HepG2 (cell line): ENCODE results near the gene ENTPD6. TPM values are rescaled to one million over a fixed set of nuclear protein-coding genes. Genes with fewer than 3 reads are reported as not detected.

Source experiments
- ATF7 ChIP-seq, 2 experiments: fragments of 450-650 bp in 1 of 2; sonication (generic) in 1 of 2; formaldehyde crosslinking in 1 of 2; IDR thresholded peaks; 2 replicates each; pipeline versions ENCODE4 v1.4.0 to v1.6.1; 2016 to 2020; ENCODE audit warnings: antibody characterized with exemption in 1 of 2, mild to moderate bottlenecking in 1 of 2, missing genetic modification reagents in 1 of 2
- BCL3 ChIP-seq: sonication (generic); formaldehyde crosslinking; IDR thresholded peaks from 2 replicates; pipeline ENCODE4 v1.5.1; 2020; ENCODE audit warnings: mild to moderate bottlenecking, missing genetic modification reagents, moderate library complexity
- FOXK1 ChIP-seq: sonication (generic); formaldehyde crosslinking; IDR thresholded peaks from 2 replicates; pipeline ENCODE4 v1.4.0; 2020; ENCODE audit warnings: low read depth, missing genetic modification reagents, borderline replicate concordance
- HNF1A ChIP-seq, 2 experiments: sonication (generic) in 1 of 2; formaldehyde crosslinking in 1 of 2; IDR thresholded peaks; 2 replicates each; pipeline versions ENCODE4 v1.4.0 to v1.6.1; 2016 to 2020; ENCODE audit warnings: borderline replicate concordance in 1 of 2, low read depth in 1 of 2, mild to moderate bottlenecking in 1 of 2, missing genetic modification reagents in 1 of 2
- MTA1 ChIP-seq: sonication (generic); formaldehyde crosslinking; IDR thresholded peaks from 2 replicates; pipeline ENCODE4 v1.4.0; 2020; ENCODE audit warnings: missing genetic modification reagents, mild to moderate bottlenecking, borderline replicate concordance
- NCOA2 ChIP-seq: sonication (generic); formaldehyde crosslinking; IDR thresholded peaks from 2 replicates; pipeline ENCODE4 v1.8.0; 2022; ENCODE audit warnings: inconsistent platforms
- SP140L ChIP-seq: sonication (generic); formaldehyde crosslinking; IDR thresholded peaks from 2 replicates; pipeline ENCODE4 v1.4.0; 2020; ENCODE audit warnings: missing genetic modification reagents, borderline replicate concordance
- YEATS4 ChIP-seq: sonication (generic); formaldehyde crosslinking; IDR thresholded peaks from 2 replicates; pipeline ENCODE4 v1.4.0; 2020; ENCODE audit warnings: missing genetic modification reagents, borderline replicate concordance
- ZFP36L1 ChIP-seq: sonication (generic); formaldehyde crosslinking; IDR thresholded peaks from 2 replicates; pipeline ENCODE4 v1.8.0; 2022; ENCODE audit warnings: mild to moderate bottlenecking, missing genetic modification reagents, moderate library complexity
- ZNF547 ChIP-seq: sonication (generic); formaldehyde crosslinking; IDR thresholded peaks from 2 replicates; pipeline ENCODE4 v1.5.1; 2020; ENCODE audit warnings: mild to moderate bottlenecking, missing genetic modification reagents
- polyA plus RNA-seq, 8 experiments: library from polyadenylated mRNA; depleted of rRNA in 3 of 8; stranded (reverse) in 7 of 8; unstranded in 1 of 8; fragments of >200 nt; fragmentation: Illumina TruSeq in 4 of 8; extraction: Trizol in 4 of 8; gene quantifications; 2 replicates each; pipeline versions ENCODE4 v1.2.1 to v1.2.3, GENCODE V29; 2011 to 2016; ENCODE audit warnings: low read depth in 4 of 8, missing spikeins in 1 of 8, mixed read lengths in 1 of 8; ENCODE audit not compliant: insufficient read depth in 1 of 8
- total RNA-seq, 5 experiments: library from RNA; depleted of rRNA; stranded (reverse); fragments of >200 nt; fragmentation: Illumina TruSeq; extraction: Trizol; gene quantifications; 2 replicates each; pipeline ENCODE4 v1.2.3, GENCODE V29; 2016; ENCODE audit warnings: low read depth in 1 of 5
- TF ChIP-seq, protein P1 (sequence below): sonication (generic); formaldehyde crosslinking; IDR thresholded peaks from 2 replicates; pipeline ENCODE4 v1.4.0; 2020; ENCODE audit warnings: missing genetic modification reagents
- TF ChIP-seq, protein P2 (sequence below), 2 experiments: sonication (generic) in 1 of 2; formaldehyde crosslinking in 1 of 2; IDR thresholded peaks; 2 replicates each; pipeline versions ENCODE4 v1.6.1 to v1.9.0; 2014 to 2022; ENCODE audit warnings: antibody characterized with exemption in 1 of 2, borderline replicate concordance in 1 of 2, inconsistent platforms in 1 of 2, low read depth in 1 of 2, missing genetic modification reagents in 1 of 2

The ENTPD6 gene
- total and polyA plus RNA-seq, 2 of the 13 experiments (the other 11 are each of a cell fraction or from before 2014, with no cell fraction given): 164 to 172 TPM

DNA sequence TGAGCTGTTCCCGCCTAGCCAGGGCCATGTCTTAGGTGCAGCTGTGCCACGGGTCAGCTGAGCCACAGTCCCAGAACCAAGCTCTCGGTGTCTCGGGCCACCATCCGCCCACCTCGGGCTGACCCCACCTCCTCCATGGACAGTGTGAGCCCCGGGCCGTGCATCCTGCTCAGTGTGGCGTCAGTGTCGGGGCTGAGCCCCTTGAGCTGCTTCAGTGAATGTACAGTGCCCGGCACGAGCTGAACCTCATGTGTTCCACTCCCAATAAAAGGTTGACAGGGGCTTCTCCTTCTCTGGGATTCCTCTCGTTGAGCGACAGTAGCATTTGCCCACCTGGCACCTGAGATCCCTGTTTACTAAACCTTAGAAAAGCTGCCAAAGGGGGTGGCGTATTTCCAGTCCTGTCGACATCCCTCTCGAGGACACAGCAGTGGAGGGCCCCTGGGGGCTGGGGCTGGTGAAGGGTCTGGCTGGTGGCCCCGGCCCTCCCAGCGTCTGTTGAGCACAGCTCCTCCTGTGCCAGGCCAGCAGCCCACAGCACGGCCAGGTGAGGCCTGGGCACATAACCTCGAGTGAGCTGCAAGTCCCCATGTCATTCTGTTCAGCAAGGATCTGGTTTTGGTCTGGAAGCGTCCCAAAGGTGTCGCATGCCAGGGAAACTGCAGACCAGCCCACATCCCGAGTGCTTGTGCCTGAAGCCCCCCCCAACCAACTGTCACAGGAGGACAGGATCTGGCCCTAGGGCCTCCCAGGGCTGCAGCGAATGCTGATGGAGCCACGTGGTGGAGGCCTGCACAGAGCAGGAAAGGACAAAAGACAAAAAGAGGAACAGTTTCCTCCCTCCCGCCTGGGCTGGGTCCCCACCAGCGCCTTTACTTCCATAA is 31.2 kb downstream of the ENTPD6 start (continued):
- TF ChIP-seq SP140L (CRISPR knock-in tag) (0 out of 2 replicates have a peak, but pooled peaks have one; percentile 63), YEATS4 (CRISPR knock-in tag) (peak; percentile 58; the same call in 1 of the 2 replicates), HNF1A (IDR thresholded peaks at IDR 0.05; ENCODE audit: low read depth) (no peak), HNF1A (CRISPR knock-in tag; IDR thresholded peaks at IDR 0.05; ENCODE audit: borderline replicate concordance) (peak; percentile 41; the same call in 1 of the 2 replicates), BCL3 (CRISPR knock-in tag) (0 out of 2 replicates have a peak, but pooled peaks have one; percentile 34), ZNF547 (CRISPR knock-in tag) (peak; percentile 82; the same call in 1 of the 2 replicates), ZFP36L1 (no peak), NCOA2 (CRISPR knock-in tag) (0 out of 2 replicates have a peak, but pooled peaks have one; percentile 19), FOXK1 (CRISPR knock-in tag) (no peak), ATF7 (IDR thresholded peaks at IDR 0.05) (no peak), ATF7 (CRISPR knock-in tag; IDR thresholded peaks at IDR 0.05) (no peak), MTA1 (CRISPR knock-in tag) (peak; percentile 82; the same call in 1 of the 2 replicates)
- TF ChIP-seq, protein P1, sequence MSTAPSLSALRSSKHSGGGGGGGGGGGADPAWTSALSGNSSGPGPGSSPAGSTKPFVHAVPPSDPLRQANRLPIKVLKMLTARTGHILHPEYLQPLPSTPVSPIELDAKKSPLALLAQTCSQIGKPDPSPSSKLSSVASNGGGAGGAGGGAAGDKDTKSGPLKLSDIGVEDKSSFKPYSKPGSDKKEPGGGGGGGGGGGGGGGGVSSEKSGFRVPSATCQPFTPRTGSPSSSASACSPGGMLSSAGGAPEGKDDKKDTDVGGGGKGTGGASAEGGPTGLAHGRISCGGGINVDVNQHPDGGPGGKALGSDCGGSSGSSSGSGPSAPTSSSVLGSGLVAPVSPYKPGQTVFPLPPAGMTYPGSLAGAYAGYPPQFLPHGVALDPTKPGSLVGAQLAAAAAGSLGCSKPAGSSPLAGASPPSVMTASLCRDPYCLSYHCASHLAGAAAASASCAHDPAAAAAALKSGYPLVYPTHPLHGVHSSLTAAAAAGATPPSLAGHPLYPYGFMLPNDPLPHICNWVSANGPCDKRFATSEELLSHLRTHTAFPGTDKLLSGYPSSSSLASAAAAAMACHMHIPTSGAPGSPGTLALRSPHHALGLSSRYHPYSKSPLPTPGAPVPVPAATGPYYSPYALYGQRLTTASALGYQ (CRISPR knock-in tag): peak; percentile 72
- TF ChIP-seq, protein P2, sequence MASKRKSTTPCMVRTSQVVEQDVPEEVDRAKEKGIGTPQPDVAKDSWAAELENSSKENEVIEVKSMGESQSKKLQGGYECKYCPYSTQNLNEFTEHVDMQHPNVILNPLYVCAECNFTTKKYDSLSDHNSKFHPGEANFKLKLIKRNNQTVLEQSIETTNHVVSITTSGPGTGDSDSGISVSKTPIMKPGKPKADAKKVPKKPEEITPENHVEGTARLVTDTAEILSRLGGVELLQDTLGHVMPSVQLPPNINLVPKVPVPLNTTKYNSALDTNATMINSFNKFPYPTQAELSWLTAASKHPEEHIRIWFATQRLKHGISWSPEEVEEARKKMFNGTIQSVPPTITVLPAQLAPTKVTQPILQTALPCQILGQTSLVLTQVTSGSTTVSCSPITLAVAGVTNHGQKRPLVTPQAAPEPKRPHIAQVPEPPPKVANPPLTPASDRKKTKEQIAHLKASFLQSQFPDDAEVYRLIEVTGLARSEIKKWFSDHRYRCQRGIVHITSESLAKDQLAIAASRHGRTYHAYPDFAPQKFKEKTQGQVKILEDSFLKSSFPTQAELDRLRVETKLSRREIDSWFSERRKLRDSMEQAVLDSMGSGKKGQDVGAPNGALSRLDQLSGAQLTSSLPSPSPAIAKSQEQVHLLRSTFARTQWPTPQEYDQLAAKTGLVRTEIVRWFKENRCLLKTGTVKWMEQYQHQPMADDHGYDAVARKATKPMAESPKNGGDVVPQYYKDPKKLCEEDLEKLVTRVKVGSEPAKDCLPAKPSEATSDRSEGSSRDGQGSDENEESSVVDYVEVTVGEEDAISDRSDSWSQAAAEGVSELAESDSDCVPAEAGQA (IDR thresholded peaks at IDR 0.05; ENCODE audit: low read depth): no peak
- TF ChIP-seq, protein P2 (CRISPR knock-in tag; IDR thresholded peaks at IDR 0.05; ENCODE audit: borderline replicate concordance): peak; percentile 86
